Neural cell (in vitro differentiated cells): ENCODE data around the gene SLX4IP.

ENCODE experiments used
- CTCF ChIP-seq: fragments of 450-650 bp; IDR thresholded peaks from 2 replicates; pipeline ENCODE4 v1.5.1; 2014; ENCODE audit warnings: antibody characterized with exemption, mild to moderate bottlenecking, moderate library complexity; ENCODE audit not compliant: poor library complexity, severe bottlenecking
- EP300 ChIP-seq: fragments of 450-650 bp; conservative IDR thresholded peaks from 2 replicates; pipeline ENCODE4 v1.6.1; 2014; ENCODE audit warnings: antibody characterized with exemption, mild to moderate bottlenecking, moderate library complexity; ENCODE audit not compliant: poor library complexity, severe bottlenecking
- EZH2 ChIP-seq: fragments of 200-600, 300-800 bp; shearing (Covaris generic), sonication (generic); IDR thresholded peaks from 2 replicates; pipeline ENCODE4 v1.6.1; 2014; ENCODE audit warnings: antibody characterized with exemption, low read length, borderline replicate concordance, mild to moderate bottlenecking; ENCODE audit not compliant: insufficient read depth, poor library complexity, severe bottlenecking
- POLR2AphosphoS5 ChIP-seq: IDR thresholded peaks from 2 replicates; pipeline ENCODE4 v1.6.1; 2012
- RAD21 ChIP-seq: fragments of 450-650 bp; conservative IDR thresholded peaks from 2 replicates; pipeline ENCODE4 v1.6.1; 2014; ENCODE audit warnings: antibody characterized with exemption, mild to moderate bottlenecking, moderate library complexity
- REST ChIP-seq: IDR thresholded peaks from 2 replicates; pipeline ENCODE4 v1.6.1; 2012; ENCODE audit warnings: borderline replicate concordance
- SMC3 ChIP-seq: fragments of 450-650 bp; conservative IDR thresholded peaks from 2 replicates; pipeline ENCODE4 v1.6.1; 2014; ENCODE audit warnings: antibody characterized with exemption, mild to moderate bottlenecking, moderate library complexity; ENCODE audit not compliant: poor library complexity
- TAF1 ChIP-seq: IDR thresholded peaks from 2 replicates; pipeline ENCODE4 v1.6.1; 2012; ENCODE audit warnings: low read depth

GRCh38 chr20:10594296-10594868, 159.3 kb downstream of the SLX4IP start:
- no peak for TF ChIP-seq CTCF
- TF ChIP-seq RAD21 = no peak
- no peak for TF ChIP-seq TAF1
- no peak for TF ChIP-seq EP300
- TF ChIP-seq SMC3 = no peak
- TF ChIP-seq REST = no peak
- no peak for TF ChIP-seq POLR2AphosphoS5
- TF ChIP-seq EZH2 = no peak
